NCI-H510A treated with DMSO at 0.1 percent for 48 hours (cell line): ENCODE data around the gene GRIN2C.

Experiments
- DNase-seq: peaks from one replicate; lab custom pipeline; 2025; lab: John Stamatoyannopoulos, UW

GRIN2C gene

GRCh38 chr17:74846621-74847020 is 13.1 kb downstream of the GRIN2C start:
- no peak for DNase-seq

- DNase-seq = no peak
Observed at GRCh38 chr17:74843352-74843627, 16.4 kb downstream of the GRIN2C start.

DNA sequence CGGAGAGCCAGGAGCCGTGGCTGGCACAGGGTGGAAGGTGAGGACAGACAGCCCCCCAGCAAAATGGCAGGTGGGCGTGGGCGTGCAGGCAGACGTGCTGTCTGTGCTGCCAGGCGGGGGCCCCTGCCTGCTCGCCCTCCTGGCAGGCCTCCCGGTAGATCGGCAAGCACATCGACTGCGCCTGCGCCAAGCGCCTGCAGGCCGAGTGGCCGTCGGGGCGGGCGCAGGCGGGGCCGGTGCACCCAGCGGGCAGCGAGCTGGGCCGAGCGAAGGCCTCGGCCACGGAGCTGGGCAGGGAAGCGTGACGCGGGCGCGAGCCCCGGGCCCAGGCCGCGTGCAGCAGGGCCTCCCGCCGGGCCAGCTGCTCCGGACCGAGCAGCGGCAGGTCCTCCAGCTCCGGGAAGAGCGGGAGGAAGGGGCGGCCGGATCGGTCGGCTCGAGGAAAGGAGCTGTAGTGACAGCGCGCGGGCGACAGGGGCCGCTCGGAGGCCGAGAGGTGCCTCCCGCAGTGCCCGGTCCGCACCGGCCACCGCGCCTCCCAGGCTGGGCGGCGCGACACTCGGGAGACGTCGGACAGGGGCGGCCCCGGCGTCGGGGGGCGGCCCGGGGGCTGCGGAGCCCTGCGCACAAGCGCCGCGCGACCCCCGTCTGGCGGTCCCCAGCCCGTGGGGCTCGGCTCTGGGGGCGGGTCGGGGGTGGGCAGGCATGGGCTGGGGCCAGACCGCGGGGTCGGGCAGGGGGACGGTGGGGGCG is 16.9 kb downstream of the GRIN2C start:
- peak; percentile 86 for DNase-seq

DNA sequence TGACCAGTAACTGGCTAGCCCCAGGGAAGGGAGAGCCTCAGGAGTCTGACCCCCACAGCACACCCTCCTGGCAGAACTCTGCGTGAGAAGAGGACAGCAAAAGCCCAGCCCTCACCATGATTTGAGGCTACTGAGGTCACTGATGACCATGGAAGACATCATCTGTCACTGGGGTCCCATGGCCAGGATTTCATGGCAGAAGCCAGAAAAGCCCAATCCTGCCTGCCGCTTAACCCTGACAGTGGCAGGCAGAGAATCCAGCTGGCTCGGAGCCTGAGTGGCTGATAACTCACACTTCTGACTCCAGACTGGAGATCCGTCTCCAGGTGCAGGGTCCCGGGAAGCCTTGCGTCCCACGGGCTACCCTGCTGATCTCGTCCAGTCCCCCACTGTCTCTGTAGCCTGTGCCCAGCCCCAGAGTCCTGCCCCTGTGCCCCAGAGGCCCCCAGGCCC is 17.5 kb downstream of the GRIN2C start:
- DNase-seq = no peak

GRCh38 chr17:74840989-74841666 is 18.6 kb downstream of the GRIN2C start:
- no peak for DNase-seq

- DNase-seq = no peak
Observed at GRCh38 chr17:74839990-74840852, 19.5 kb downstream of the GRIN2C start.

DNA sequence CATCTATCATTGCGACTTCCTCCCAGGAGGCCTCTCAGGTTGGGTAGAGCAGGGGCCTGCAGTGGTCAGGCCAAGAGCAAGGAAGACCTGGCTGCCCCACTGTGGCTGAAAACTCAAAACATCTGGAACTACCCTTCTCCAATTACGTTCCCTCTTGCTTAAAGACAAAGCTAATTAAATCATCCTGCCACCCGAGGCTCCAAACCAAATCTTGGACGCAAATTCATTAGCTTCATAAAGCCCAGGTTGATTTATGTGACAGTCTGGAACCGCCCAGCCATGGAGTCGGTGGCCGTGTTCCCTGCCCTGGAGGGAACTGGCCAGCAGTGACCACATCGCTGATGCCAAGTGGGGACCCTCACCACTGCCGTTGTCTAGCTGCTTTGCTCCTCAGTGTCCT is 21.4 kb downstream of the GRIN2C start:
- no peak for DNase-seq

- no peak for DNase-seq
Observed at GRCh38 chr17:74836691-74837467, 22.8 kb downstream of the GRIN2C start.

DNA sequence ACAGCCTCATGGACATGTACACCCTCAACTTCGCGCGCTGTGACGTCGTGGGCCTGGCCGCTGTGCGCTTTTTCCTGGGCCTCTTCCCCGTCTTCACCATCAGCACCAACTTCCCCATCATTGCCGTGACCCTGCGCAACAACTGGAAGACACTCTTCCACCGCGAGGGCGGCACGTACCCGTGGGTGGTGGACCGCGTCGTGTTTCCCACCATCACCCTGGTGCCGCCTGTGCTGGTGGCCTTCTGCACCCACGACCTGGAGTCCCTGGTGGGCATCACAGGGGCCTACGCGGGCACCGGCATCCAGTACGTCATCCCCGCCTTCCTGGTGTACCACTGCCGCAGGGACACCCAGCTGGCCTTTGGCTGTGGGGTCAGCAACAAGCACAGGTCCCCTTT is 23.5 kb downstream of the GRIN2C start:
- no peak for DNase-seq

DNA sequence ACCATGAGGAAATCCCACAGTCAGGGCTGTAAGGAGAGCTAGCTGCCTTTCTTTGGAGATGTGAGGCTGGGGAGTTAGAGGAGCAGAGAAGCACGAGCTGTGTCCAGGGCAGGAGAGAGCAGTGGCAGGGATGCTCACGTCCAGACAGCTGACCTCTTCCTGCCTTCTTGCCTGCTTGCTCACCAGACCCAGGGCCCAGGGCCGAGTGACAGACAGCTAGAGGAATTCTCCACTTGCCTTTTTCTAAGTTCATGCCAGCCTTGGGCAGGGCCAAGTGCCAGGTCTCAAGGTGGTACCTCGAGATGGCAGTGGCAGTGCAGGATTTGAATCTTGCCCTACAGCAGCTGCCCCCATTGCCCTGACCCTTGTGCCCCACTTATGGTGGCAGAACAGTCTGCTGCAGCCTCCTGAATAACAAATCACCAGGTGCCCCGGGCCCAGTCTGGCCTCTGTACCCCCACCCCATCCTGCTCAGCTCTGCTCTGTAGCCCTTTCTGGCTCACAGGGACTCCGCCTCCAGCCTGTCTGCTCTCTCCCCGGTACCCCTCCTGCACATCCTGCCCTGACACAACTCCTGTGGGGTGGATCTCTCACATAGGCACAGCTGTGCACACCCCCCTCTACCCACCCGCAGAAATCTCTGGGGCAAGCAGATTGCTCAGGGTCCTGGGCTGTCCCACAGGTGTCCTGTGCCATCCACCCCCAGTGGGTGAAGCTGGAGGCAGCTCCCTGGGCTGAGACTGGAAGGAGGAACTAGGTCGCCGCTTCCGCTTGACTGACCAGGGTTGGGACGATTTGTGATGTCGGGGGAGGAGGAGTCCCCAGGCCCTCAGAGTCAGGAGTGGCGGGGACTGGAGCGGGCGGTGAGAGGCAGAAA is 25.9 kb downstream of the GRIN2C start:
- DNase-seq = peak; percentile 18

DNA sequence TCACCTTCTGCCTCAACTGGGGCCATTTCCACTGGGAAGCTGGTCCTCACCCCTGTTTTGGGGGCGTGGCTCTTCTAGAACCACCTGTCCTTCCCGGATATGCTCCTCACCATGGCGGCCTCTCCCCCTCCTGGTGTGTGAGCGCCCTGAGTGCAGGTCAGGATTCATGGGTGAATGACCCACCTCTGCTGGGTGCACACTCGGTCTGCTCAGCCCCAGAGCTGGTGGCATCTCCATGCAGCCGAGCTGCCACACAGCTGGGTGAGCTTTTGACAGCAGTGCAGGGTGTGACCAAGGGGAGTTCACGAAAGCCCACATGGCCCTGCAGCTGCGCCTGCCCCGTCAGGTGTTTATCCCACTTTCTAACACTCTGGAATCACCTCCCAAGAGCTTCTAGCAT is 27.3 kb downstream of the GRIN2C start:
- peak; percentile 45 for DNase-seq

- DNase-seq = no peak
Observed at GRCh38 chr17:74831444-74832146, 28.1 kb downstream of the GRIN2C start.

GRCh38 chr17:74830861-74831260 is 28.8 kb downstream of the GRIN2C start:
- DNase-seq = no peak

DNA sequence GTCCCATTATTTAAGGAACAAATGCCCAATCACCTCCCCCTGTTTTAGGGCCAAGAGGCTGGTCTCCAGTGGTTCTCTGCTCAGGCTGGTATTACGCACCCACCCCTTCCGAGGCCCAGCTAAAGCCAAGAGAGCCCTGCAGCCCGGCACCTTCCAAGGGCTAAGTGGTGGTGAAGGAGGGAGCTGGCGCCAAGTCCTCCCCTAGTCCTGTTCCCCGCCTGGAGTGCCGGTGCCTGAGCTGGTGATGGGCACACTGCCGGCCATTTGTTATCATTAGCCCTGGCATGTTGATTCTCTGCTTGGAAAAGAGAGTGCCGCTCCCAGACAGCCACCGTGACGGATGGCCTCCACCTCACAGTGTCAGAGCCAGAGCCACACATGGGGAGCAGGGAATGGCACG is 31.9 kb downstream of the GRIN2C start:
- no peak for DNase-seq

- DNase-seq = no peak
Observed at GRCh38 chr17:74825952-74826719, 33.5 kb downstream of the GRIN2C start.

DNA sequence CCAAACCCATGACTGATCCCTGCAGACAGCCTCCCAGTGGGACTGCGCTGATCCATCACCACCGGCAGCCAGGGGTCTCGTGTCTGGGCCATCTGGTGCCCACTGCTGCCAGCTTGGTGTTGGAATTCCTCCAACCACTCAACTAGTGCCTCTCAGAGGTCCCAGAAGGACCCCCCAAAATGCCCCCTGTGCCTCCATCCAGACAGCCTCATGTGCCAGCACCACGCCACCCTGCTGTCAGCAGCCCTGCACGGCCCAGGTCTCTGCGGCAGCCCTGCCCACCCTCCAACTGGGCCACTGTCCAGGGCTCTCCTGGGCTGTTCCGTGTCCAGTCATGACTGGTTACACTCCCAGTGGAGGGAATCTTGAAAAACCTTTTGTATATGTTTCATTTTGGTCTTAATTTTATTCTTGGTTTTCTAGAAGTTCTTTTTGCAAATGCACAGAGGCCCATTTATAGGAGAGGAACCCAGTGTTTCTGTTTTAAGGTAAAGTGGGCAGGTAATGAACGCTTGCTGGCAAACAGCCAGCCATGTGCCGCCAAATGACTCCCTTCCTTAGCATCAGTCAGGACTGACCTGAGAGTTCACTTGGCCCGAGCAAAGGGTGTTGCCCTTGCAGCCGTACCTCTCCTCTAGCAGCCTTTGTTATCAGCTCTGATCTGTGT is 34.6 kb downstream of the GRIN2C start:
- no peak for DNase-seq

GRCh38 chr17:74822939-74823367 is 36.7 kb downstream of the GRIN2C start:
- no peak for DNase-seq

- DNase-seq = no peak
Observed at GRCh38 chr17:74822335-74822938, 37.2 kb downstream of the GRIN2C start.
